Gastroesophageal sphincter (tissue), 3 donors: ENCODE results near the gene LDHAL6B.

Source experiments
- CTCF ChIP-seq, 4 experiments: fragments of 200-600 bp in 2 of 4; fragments of 450-650 bp in 2 of 4; sonication (generic) in 1 of 4; IDR thresholded peaks; one replicate each; pipeline ENCODE4 v1.5.1; 2017 to 2019; ENCODE audit warnings: antibody characterized with exemption in 4 of 4, mild to moderate bottlenecking in 2 of 4, moderate library complexity in 2 of 4
- EP300 ChIP-seq: sonication (generic); formaldehyde crosslinking; IDR thresholded peaks from one replicate; pipeline ENCODE4 v1.6.1; 2017; ENCODE audit warnings: antibody characterized with exemption, mild to moderate bottlenecking
- POLR2A ChIP-seq, 2 donors: fragments of 450-650 bp; IDR thresholded peaks; one replicate each; pipeline ENCODE4 v1.6.1; 2017; ENCODE audit warnings: antibody characterized with exemption in 2 of 2, mild to moderate bottlenecking in 2 of 2, moderate library complexity in 1 of 2
- POLR2AphosphoS5 ChIP-seq: sonication (generic); formaldehyde crosslinking; IDR thresholded peaks from one replicate; pipeline ENCODE4 v1.6.1; 2017; ENCODE audit warnings: antibody characterized with exemption

GRCh38 chr15:59237924-59238331, 31.3 kb downstream of the LDHAL6B start:
- no peak for TF ChIP-seq POLR2AphosphoS5
- no peak for TF ChIP-seq CTCF (IDR thresholded peaks at IDR 0.05)
- TF ChIP-seq EP300, result no peak
- no peak for TF ChIP-seq POLR2A (IDR thresholded peaks at IDR 0.05)
